ENCODE measurements around the gene NID2.

Gene NID2, protein sequence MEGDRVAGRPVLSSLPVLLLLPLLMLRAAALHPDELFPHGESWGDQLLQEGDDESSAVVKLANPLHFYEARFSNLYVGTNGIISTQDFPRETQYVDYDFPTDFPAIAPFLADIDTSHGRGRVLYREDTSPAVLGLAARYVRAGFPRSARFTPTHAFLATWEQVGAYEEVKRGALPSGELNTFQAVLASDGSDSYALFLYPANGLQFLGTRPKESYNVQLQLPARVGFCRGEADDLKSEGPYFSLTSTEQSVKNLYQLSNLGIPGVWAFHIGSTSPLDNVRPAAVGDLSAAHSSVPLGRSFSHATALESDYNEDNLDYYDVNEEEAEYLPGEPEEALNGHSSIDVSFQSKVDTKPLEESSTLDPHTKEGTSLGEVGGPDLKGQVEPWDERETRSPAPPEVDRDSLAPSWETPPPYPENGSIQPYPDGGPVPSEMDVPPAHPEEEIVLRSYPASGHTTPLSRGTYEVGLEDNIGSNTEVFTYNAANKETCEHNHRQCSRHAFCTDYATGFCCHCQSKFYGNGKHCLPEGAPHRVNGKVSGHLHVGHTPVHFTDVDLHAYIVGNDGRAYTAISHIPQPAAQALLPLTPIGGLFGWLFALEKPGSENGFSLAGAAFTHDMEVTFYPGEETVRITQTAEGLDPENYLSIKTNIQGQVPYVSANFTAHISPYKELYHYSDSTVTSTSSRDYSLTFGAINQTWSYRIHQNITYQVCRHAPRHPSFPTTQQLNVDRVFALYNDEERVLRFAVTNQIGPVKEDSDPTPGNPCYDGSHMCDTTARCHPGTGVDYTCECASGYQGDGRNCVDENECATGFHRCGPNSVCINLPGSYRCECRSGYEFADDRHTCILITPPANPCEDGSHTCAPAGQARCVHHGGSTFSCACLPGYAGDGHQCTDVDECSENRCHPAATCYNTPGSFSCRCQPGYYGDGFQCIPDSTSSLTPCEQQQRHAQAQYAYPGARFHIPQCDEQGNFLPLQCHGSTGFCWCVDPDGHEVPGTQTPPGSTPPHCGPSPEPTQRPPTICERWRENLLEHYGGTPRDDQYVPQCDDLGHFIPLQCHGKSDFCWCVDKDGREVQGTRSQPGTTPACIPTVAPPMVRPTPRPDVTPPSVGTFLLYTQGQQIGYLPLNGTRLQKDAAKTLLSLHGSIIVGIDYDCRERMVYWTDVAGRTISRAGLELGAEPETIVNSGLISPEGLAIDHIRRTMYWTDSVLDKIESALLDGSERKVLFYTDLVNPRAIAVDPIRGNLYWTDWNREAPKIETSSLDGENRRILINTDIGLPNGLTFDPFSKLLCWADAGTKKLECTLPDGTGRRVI (N-terminal part only)

DNA sequence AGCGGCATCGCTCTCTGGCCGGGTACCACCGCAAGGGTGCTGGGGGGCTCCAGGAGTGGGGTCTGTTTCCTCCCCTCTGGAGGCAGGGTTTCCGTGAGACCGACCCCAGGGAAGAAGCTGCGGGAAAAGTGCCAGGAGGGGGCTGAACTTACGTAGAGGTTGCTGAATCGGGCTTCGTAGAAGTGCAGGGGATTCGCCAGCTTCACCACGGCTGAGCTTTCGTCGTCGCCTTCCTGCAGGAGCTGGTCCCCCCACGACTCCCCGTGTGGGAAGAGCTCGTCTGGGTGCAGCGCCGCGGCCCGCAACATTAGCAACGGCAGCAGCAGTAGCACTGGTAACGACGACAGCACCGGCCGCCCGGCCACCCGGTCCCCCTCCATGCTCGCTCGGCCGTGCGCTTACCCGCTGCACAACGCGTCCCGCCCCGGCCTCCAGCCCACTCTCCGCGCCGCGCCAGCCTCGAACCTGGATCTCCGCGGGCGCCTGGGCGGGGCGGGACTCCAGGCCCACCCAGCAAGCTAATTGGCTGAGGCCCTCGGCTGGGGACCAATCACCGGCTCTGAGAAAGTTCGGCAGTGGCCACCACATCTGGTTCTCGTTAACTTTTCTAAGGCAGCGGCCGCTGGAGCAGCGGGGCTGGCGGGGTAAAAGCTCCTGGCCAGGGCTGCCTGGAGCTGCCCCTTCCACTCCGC is at the start of gene NID2:
Gene NID2 (minus strand): TSS at position 445 of the 692 bp plus-strand sequence. CDS start 65 bp downstream, at position 380.
- H3K27ac ChIP-seq (ENCODE audit: low read depth, low read length): peak within 1 kb of the TSS; percentile 96
- no peaks in the 10 kb centered on the region for H3K9me3 ChIP-seq (ENCODE audit: low read length)
- H3K27me3 ChIP-seq (ENCODE audit: control insufficient read depth in 1 of 2, insufficient read depth in 2 of 2, low read length in 2 of 2): no peaks in the 10 kb centered on the region
- H3K36me3 ChIP-seq (ENCODE audit: insufficient read depth, low read length): no peaks in the 10 kb centered on the region
- peak within 1 kb of the TSS; percentile 82 for H3K9ac ChIP-seq (ENCODE audit: low read length)
- H3K4me1 ChIP-seq (ENCODE audit: insufficient read depth, low read length): peaks cover 34% of the 10 kb centered on the region
- peak within 1 kb of the TSS; percentile 78 to 96 for H3K4me3 ChIP-seq (ENCODE audit: low read depth in 1 of 2, low read length in 2 of 2)

GRCh38 chr14:52117111-52117832 is 48.4 kb upstream of the NID2 start:
- Histone ChIP-seq H3K27me3 (ENCODE audit: control insufficient read depth in 1 of 2, insufficient read depth in 2 of 2, low read length in 2 of 2) (no peaks in the 10 kb centered on the region), H3K27ac (ENCODE audit: low read depth, low read length) (no peak overlapping the region), H3K36me3 (ENCODE audit: insufficient read depth, low read length) (no peaks in the 10 kb centered on the region), H3K4me3 (ENCODE audit: low read depth in 1 of 2, low read length in 2 of 2) (no peak overlapping the region), H3K9ac (ENCODE audit: low read length) (no peak overlapping the region), H3K4me1 (ENCODE audit: insufficient read depth, low read length) (no peaks in the 10 kb centered on the region), H3K9me3 (ENCODE audit: low read length) (no peaks in the 10 kb centered on the region)

DNA sequence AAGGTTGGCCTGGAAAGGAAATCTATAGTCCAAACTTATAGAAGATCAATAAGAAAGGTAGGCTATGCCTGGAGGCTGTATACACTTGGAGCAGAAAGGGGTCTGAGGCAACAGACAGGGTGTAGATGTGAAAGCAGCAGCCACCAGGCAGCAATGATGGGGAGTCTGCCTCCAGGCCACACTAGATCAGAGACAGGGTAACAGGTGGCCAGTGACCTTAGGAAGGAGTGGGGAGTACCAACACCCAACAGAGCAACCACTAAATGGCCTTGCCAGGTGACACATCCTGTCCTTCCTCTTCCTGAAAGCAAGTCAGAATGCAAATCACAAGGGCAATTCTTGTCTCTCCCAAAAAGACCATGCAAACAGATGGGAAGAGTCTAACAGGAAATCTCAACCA is 46.4 kb upstream of the NID2 start:
- H3K4me3 ChIP-seq (ENCODE audit: low read depth in 1 of 2, low read length in 2 of 2): no peak overlapping the region
- no peaks in the 10 kb centered on the region for H3K36me3 ChIP-seq (ENCODE audit: insufficient read depth, low read length)
- no peak overlapping the region for H3K9ac ChIP-seq (ENCODE audit: low read length)
- no peaks in the 10 kb centered on the region for H3K4me1 ChIP-seq (ENCODE audit: insufficient read depth, low read length)
- no peaks in the 10 kb centered on the region for H3K27me3 ChIP-seq (ENCODE audit: control insufficient read depth in 1 of 2, insufficient read depth in 2 of 2, low read length in 2 of 2)
- H3K9me3 ChIP-seq (ENCODE audit: low read length): no peaks in the 10 kb centered on the region
- no peak overlapping the region for H3K27ac ChIP-seq (ENCODE audit: low read depth, low read length)

GRCh38 chr14:52112336-52113018 is 43.6 kb upstream of the NID2 start:
- Histone ChIP-seq H3K4me1 (ENCODE audit: insufficient read depth, low read length) (peaks cover 2% of the 10 kb centered on the region), H3K9me3 (ENCODE audit: low read length) (no peaks in the 10 kb centered on the region), H3K27me3 (ENCODE audit: control insufficient read depth in 1 of 2, insufficient read depth in 2 of 2, low read length in 2 of 2) (no peaks in the 10 kb centered on the region), H3K27ac (ENCODE audit: low read depth, low read length) (no peak overlapping the region), H3K36me3 (ENCODE audit: insufficient read depth, low read length) (no peaks in the 10 kb centered on the region), H3K9ac (ENCODE audit: low read length) (no peak overlapping the region), H3K4me3 (ENCODE audit: low read depth in 1 of 2, low read length in 2 of 2) (no peak overlapping the region)

- no peaks in the 10 kb centered on the region for H3K27me3 ChIP-seq (ENCODE audit: control insufficient read depth in 1 of 2, insufficient read depth in 2 of 2, low read length in 2 of 2)
These were observed 42.7 kb upstream of the NID2 start for GRCh38 chr14:52111583-52111982.

GRCh38 chr14:52110441-52111086 is 41.7 kb upstream of the NID2 start:
- H3K36me3 ChIP-seq (ENCODE audit: insufficient read depth, low read length): no peaks in the 10 kb centered on the region
- peaks cover 14% of the 10 kb centered on the region for H3K4me1 ChIP-seq (ENCODE audit: insufficient read depth, low read length)
- no peaks in the 10 kb centered on the region for H3K27me3 ChIP-seq (ENCODE audit: control insufficient read depth in 1 of 2, insufficient read depth in 2 of 2, low read length in 2 of 2)
- H3K4me3 ChIP-seq (ENCODE audit: low read depth in 1 of 2, low read length in 2 of 2): no peak overlapping the region
- no peak overlapping the region for H3K27ac ChIP-seq (ENCODE audit: low read depth, low read length)
- H3K9ac ChIP-seq (ENCODE audit: low read length): no peak overlapping the region
- no peaks in the 10 kb centered on the region for H3K9me3 ChIP-seq (ENCODE audit: low read length)

More at GRCh38 chr14:52111583-52111982, 42.7 kb upstream of the NID2 start:
- Histone ChIP-seq H3K4me1 (ENCODE audit: insufficient read depth, low read length) (peaks cover 10% of the 10 kb centered on the region), H3K9me3 (ENCODE audit: low read length) (no peaks in the 10 kb centered on the region), H3K27ac (ENCODE audit: low read depth, low read length) (no peak overlapping the region), H3K9ac (ENCODE audit: low read length) (no peak overlapping the region), H3K4me3 (ENCODE audit: low read depth in 1 of 2, low read length in 2 of 2) (no peak overlapping the region), H3K36me3 (ENCODE audit: insufficient read depth, low read length) (no peaks in the 10 kb centered on the region)

DNA sequence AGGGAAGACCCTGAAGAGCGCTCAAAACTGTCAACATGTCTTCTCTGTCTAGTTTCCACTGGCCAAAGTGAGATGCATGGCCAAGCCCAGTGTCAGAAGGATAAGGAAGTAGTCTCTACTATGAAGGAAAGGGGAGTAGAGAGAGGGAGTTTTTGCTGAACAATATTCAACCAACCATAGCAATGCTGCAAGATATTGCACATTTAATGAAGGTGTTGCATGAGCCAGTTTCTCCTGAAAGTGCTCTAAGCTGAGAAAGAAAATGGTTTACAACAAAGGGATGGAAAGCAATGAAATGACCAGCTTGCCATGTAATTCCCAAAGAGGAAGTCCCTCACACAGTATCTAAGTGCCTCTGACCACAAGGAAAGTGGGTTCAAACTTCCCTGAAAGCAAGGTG is 40.0 kb upstream of the NID2 start:
- no peaks in the 10 kb centered on the region for H3K27me3 ChIP-seq (ENCODE audit: control insufficient read depth in 1 of 2, insufficient read depth in 2 of 2, low read length in 2 of 2)
- no peak overlapping the region for H3K27ac ChIP-seq (ENCODE audit: low read depth, low read length)
- H3K36me3 ChIP-seq (ENCODE audit: insufficient read depth, low read length): no peaks in the 10 kb centered on the region
- H3K9ac ChIP-seq (ENCODE audit: low read length): no peak overlapping the region
- no peaks in the 10 kb centered on the region for H3K9me3 ChIP-seq (ENCODE audit: low read length)
- no peak overlapping the region for H3K4me3 ChIP-seq (ENCODE audit: low read depth in 1 of 2, low read length in 2 of 2)
- peaks cover 14% of the 10 kb centered on the region for H3K4me1 ChIP-seq (ENCODE audit: insufficient read depth, low read length)

- no peaks in the 10 kb centered on the region for H3K27me3 ChIP-seq (ENCODE audit: control insufficient read depth in 1 of 2, insufficient read depth in 2 of 2, low read length in 2 of 2)
- H3K4me3 ChIP-seq (ENCODE audit: low read depth in 1 of 2, low read length in 2 of 2): no peak overlapping the region
- H3K4me1 ChIP-seq (ENCODE audit: insufficient read depth, low read length): peaks cover 14% of the 10 kb centered on the region
- H3K9ac ChIP-seq (ENCODE audit: low read length): no peak overlapping the region
- H3K27ac ChIP-seq (ENCODE audit: low read depth, low read length): peak overlapping the region; percentile 52
- H3K9me3 ChIP-seq (ENCODE audit: low read length): no peaks in the 10 kb centered on the region
- H3K36me3 ChIP-seq (ENCODE audit: insufficient read depth, low read length): no peaks in the 10 kb centered on the region
These were observed 38.0 kb upstream of the NID2 start for GRCh38 chr14:52106840-52107239.

- H3K27me3 ChIP-seq (ENCODE audit: control insufficient read depth in 1 of 2, insufficient read depth in 2 of 2, low read length in 2 of 2): no peaks in the 10 kb centered on the region
- H3K27ac ChIP-seq (ENCODE audit: low read depth, low read length): no peak overlapping the region
- H3K36me3 ChIP-seq (ENCODE audit: insufficient read depth, low read length): no peaks in the 10 kb centered on the region
- H3K9ac ChIP-seq (ENCODE audit: low read length): no peak overlapping the region
- H3K4me1 ChIP-seq (ENCODE audit: insufficient read depth, low read length): peaks cover 14% of the 10 kb centered on the region
- no peaks in the 10 kb centered on the region for H3K9me3 ChIP-seq (ENCODE audit: low read length)
- H3K4me3 ChIP-seq (ENCODE audit: low read depth in 1 of 2, low read length in 2 of 2): no peak overlapping the region
These were observed 34.6 kb upstream of the NID2 start for GRCh38 chr14:52103416-52103815.
